Measurements from ENCODE around the gene E2F6.
"Not testable (repeated sequence)": the region's sequence is repeated elsewhere in the genome, so short reads cannot be mapped to it uniquely, and the experiment has no call there.

E2F6 gene

GRCh38 chr2:11411768-11412448 lies 54.1 kb downstream of the E2F6 start:
- DNase-seq: peak; percentile 51

DNA sequence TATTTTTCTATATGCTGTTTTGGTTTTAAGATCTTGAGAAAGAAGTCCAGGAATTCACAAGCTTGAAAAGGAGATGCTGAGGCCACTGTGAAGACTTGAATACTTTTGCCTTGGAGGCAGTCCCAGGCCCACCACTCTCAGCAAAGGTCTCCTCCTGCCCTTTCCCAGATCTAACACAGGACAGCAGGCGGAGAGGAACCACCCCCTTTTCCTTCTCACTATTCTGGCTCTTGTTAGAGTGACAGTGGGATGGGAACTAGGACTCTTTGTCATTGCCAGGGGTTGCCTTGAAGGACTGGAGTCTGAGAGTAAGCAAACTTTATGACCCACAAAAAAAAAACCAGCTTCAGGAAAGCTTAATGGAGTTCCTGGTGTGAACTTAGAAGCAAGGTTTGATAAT lies 54.7 kb downstream of the E2F6 start:
- DNase-seq: no peak

GRCh38 chr2:11410101-11410500 lies 55.9 kb downstream of the E2F6 start:
- no peak for DNase-seq

GRCh38 chr2:11409572-11409959 lies 56.4 kb downstream of the E2F6 start:
- no peak for DNase-seq

DNA sequence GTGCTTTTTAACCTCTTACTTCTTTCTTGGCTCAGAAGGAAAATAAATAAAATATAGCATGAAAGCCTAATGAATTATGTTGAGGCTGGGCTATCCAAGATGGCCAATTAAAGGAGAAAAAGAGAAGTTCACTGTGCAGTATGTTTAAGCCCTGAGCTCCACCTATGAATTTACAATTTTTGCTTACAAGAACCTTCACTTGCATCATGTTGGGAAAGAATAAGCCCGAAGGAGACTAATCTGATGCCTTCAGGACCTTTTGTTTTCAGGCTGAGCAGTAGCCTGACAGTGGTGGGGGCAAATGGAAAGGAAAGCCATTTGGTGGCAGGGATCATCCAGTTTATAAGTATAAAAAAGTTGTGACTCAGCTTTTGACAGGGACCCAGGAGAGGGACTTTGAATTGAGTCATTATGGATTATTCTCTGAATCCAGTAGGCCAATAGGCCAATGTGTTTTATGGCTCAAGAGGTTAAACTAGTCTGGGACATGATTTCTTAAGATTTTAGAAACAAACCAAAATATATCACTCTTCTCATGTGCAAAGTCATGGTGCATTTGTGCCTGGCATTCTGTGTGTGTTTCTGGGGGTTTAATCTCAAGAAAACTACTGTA lies 56.9 kb downstream of the E2F6 start:
- DNase-seq: no peak

DNA sequence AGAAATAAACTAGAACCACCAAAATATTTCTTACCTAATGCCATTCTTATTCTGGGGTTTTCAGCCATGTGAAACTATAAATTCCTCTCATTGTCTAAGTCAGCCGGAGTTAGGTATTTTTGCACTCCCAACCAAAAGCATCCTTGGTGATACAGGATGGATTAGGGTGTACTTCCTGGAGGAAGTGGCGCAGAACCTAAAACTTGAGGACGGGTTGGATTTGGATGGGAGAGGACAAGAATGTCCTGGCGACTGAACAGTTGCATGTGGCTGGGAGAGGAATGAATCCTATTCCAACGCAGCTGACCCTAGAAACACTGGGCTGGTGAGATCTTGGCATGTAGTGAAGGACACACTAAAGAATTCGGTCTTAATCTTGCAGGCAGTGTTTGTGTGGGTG lies 58.5 kb downstream of the E2F6 start:
- no peak for DNase-seq

DNA sequence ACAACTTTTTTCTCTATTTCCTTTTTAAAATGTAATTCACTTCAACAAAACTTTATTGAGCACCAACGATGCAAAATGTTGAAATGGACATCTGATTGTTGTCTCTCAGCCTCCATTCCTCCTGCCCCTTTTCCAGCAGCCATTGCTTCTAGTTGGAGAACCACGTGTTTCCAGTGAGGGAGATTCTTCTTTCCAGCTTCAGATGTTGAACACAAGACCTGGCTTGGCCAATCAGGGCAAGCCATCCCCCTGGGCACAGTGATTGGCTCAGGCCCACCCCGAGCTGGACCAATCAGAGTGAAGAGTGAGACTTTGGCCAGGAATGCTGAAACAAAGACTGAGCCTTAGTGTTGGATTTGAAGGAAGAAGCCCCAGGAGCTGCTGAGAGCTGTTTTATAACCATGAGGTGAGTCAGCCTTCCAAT lies 59.0 kb downstream of the E2F6 start:
- DNase-seq: peak; percentile 75

GRCh38 chr2:11406267-11406957 lies 59.5 kb downstream of the E2F6 start:
- peak; percentile 43 for DNase-seq

DNA sequence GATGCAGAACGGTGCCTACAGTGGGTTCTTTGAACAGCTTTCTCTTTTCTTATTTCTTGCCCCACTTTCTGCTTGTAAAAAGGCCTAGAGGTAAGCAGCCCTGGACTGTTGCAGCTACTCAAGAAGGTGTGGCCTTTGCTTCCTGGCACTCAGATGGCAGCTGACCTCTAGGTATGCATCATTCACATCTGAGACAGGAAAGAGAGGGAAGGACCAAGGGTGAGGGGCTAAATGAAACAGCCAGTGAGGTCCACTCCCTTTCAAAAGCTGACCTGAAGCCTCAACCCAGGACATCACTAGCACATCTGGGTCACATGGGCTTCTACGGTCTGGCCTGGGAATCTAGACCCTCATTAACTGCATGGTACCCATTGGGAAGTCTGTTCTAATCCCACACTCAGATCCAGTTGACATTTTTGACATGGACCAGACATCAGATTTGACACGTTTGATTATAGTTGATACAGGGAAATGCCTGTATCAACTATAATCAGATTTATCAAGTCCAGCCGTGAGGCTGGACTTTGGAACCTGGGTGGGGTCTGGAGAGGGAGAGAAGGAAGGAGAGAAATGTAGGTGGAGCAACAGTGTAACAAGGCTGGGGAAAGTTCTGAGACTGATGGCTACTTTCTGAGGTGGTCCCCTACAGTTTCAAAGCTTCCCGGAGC lies 60.2 kb downstream of the E2F6 start:
- DNase-seq: no peak

- not testable (repeated sequence) for DNase-seq
These were observed 60.9 kb downstream of the E2F6 start for GRCh38 chr2:11405074-11405406.

DNA sequence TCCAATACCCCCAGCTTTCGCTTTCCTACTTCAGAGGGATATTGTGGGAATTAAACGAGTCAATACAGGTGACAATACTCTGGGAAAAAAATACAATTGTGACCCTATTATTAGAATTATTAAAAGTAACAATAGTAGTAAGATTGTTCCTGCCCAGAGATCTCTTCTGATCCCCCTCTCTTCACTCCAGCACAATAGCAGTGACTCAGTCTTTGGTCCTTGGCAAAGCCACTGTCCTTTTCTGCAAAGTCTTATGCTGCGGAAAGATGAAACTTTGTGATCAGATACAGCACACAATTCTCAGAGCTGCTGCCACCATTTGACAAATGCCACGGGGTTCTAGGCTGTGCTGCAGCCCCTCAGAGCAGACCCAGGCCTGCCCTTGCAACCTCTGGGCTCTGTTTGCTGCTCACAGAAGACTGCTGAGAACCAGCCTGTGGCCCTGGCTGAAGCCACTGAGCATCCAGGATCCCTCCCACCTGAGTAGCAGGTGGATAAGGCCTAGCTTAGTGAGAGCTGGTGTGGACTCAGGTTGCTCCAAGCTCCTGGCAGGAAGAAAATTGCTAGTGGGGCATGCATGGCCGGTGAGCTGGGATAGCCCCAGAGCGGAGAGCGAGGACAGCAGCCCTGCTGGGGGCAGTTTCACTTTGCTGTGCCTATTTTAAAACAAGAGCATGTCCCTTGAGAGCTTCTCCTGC lies 61.4 kb downstream of the E2F6 start:
- no peak for DNase-seq

DNA sequence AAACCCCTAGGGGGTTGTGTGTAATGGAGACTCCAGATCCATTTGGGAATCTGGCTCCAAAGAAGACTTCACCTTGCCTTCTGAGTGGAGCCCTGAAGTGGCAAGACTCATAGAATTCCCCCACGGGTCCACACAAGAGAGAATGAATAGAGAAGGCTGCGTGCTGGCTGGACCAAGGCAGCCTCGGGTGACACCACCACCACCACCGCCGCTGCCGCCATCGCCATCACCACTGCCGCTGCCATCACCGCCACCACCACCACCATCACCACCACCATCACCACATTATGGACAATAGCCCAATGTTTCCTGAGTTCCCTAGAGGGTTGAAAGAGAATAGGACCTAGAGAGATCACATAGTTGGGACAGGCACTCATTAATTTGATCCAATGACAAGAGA lies 63.5 kb downstream of the E2F6 start:
- no peak for DNase-seq

GRCh38 chr2:11399438-11399762 lies 66.6 kb downstream of the E2F6 start:
- no peak for DNase-seq

- no peak for DNase-seq
These were observed 67.1 kb downstream of the E2F6 start for GRCh38 chr2:11398750-11399437.

- DNase-seq: peak; percentile 26
These were observed 68.4 kb downstream of the E2F6 start for GRCh38 chr2:11397513-11397912.

DNA sequence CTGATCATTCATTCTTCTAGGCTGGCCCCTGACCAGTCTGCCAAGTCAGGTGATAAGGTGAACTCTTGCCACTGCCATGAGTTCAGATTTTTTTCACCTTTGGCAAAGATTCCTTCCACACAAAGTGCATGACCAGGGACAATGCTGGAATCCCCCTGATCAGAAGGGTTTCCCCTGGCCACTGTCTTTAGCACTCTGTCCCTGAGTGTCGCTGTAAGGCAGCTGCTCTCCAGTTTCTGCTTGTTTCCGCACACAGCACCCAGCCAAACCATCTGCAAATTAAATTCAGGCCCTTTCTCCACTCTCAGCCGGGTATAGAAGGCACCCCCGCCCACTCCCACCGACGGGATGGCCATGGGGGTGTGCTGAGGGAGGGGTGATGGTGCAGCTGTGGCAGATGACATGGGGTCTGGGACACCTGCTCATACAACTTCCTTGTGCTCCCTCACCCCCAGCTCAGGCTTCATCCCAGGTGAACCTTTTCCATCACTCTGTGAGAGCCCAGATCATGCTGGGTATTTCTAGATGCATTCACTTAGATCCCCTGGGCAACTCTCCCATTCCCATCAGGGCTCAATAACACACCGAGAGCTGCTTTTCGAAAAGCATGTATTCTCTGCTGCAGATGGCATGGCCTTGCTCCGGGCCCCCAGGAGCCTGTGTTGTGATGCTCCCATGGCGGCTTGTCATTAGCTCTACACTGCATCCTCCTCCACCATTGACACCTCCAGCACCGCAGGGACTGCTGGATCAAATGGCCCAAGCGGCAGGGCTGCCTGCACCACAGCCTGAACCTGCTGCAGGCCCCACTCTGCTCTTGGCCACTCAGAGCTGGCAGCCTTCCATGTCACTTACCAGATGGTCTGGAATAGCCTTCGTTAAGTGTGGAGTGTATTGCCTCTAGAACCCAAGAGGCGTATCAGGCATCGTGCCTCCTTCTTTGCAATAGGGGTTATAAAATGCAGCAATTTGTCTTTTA lies 69.2 kb downstream of the E2F6 start:
- no peak for DNase-seq

DNA sequence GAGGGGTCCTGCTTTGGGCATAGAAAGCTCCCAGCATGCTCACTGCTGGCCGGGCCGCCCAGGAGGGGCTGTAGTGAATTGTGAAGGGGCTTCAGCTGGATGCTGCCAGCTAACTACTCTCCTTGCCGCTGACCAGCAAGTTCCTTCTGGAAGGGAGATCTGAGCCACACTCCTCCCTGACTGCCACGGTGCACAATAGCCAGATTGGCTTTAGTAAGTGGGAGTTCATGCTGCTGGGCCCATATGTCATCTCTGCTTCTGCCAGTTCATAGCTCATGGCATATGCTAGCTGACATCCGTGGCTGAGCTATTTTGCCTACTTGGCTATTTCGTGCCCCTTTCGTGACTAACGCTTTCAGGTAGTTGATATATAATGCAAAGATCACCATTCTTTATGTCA lies 69.9 kb downstream of the E2F6 start:
- no peak for DNase-seq

- no peak for DNase-seq
These were observed 70.6 kb downstream of the E2F6 start for GRCh38 chr2:11395389-11395788.

Data from amniotic stem cell (primary cell).